Natural killer cell (primary cell): Measurements from ENCODE around the gene TMEM242. TPM values are rescaled to one million over a fixed set of nuclear protein-coding genes. Genes with fewer than 3 reads are reported as not detected.

Experiments
- ATAC-seq, 3 donors: fragments of 150-1000 bp in 2 of 3; fragments of 200-7000 bp in 1 of 3; cut with Tn5 transposase; 1 replicate in 1 of 3; 2 replicates in 2 of 3; pipeline ENCODE4 v1.10.0; 2021; ENCODE audit warnings: mild to moderate bottlenecking in 2 of 3, moderate library complexity in 2 of 3
- DNase-seq, 2 donors: peaks; one replicate each; pipeline versions ENCODE4 v3.0.0 to v3.0.0-alpha.2; 2013 to 2021; ENCODE audit warnings: mixed read lengths in 1 of 2
- H3K27ac ChIP-seq: one replicate; pipeline ENCODE4 v1.5.1; 2013; ENCODE audit warnings: mild to moderate bottlenecking, low read length
- H3K27me3 ChIP-seq: one replicate; pipeline ENCODE4 v1.6.1; 2013; ENCODE audit warnings: low read length; ENCODE audit not compliant: control insufficient read depth, insufficient read depth
- H3K36me3 ChIP-seq: one replicate; pipeline ENCODE4 v1.6.1; 2013; ENCODE audit warnings: low read length; ENCODE audit not compliant: control insufficient read depth, insufficient read depth
- H3K4me1 ChIP-seq: one replicate; pipeline ENCODE4 v1.6.1; 2013; ENCODE audit warnings: low read length; ENCODE audit not compliant: control insufficient read depth, insufficient read depth
- H3K4me3 ChIP-seq: one replicate; pipeline ENCODE4 v1.5.1; 2013; ENCODE audit warnings: low read length
- H3K9me3 ChIP-seq: one replicate; pipeline ENCODE4 v1.6.1; 2013; ENCODE audit warnings: low read length; ENCODE audit not compliant: control insufficient read depth, insufficient read depth
- H3K27ac Mint-ChIP-seq, 2 donors: one replicate each; pipeline ENCODE4 v1.8.0; 2022; ENCODE audit warnings: mild to moderate bottlenecking in 2 of 2, mixed read lengths in 2 of 2, moderate library complexity in 1 of 2
- H3K27me3 Mint-ChIP-seq, 2 donors: one replicate each; pipeline ENCODE4 v1.8.0; 2022; ENCODE audit warnings: low read depth in 2 of 2, mixed read lengths in 2 of 2
- H3K36me3 Mint-ChIP-seq: one replicate; pipeline ENCODE4 v1.8.0; 2022; ENCODE audit warnings: mixed read lengths
- H3K4me1 Mint-ChIP-seq, 2 donors: one replicate each; pipeline ENCODE4 v1.8.0; 2022; ENCODE audit warnings: mixed read lengths in 2 of 2
- H3K4me3 Mint-ChIP-seq: one replicate; pipeline ENCODE4 v1.8.0; 2022; ENCODE audit warnings: mild to moderate bottlenecking, moderate library complexity, mixed read lengths
- H3K9me3 Mint-ChIP-seq, 2 donors: one replicate each; pipeline ENCODE4 v1.8.0; 2022; ENCODE audit warnings: mixed read lengths in 2 of 2
- CTCF ChIP-seq: fragments of 200-600 bp; IDR thresholded peaks from one replicate; pipeline ENCODE4 v1.8.0; 2022; ENCODE audit warnings: antibody characterized with exemption
- WGBS: methylation state at CpG from one replicate; pipeline ENCODE4 v1.1.7; 2013; ENCODE audit warnings: missing lambda C conversion rate; ENCODE audit not compliant: insufficient coverage; 5-methylcytosine and 5-hydroxymethylcytosine counted together
- intact Hi-C: fragments of 100-400 bp; cut with micrococcal nuclease; formaldehyde crosslinking; loops from one replicate; pipeline ENCODE4 v1.14.2; 2022
- total RNA-seq, 4 donors: library from RNA; stranded (reverse); fragments of 120-200 nt in 1 of 4; gene quantifications; one replicate each; pipeline versions ENCODE4 v1.2.3 to v1.2.4, GENCODE V29; 2013 to 2022

The TMEM242 gene
- total RNA-seq, 3 donors from 2014 or later (not counting 1 experiment from before 2014, with no cell fraction given): 18.5 to 24.8 (median 19.8) TPM

- Histone ChIP-seq H3K9me3 (no peaks in the 10 kb centered on the region), H3K27me3 (no peaks in the 10 kb centered on the region), H3K36me3 (no peaks in the 10 kb centered on the region), H3K4me3 (peak overlapping the region; percentile 81), H3K4me1 (peaks cover 13% of the 10 kb centered on the region), H3K27ac (peak overlapping the region; percentile 72)
- Mint-ChIP-seq H3K27me3 (peaks cover 3 to 19% of the 10 kb centered on the region in 2 donors), H3K9me3 (no peaks in the 10 kb centered on the region), H3K4me3 (peak overlapping the region; percentile 98), H3K4me1 (peaks cover 19 to 20% of the 10 kb centered on the region in 2 donors), H3K27ac (peak overlapping the region; percentile 88 to 89), H3K36me3 (no peaks in the 10 kb centered on the region)
- intact Hi-C loops: loop anchor here (1.0 kb wide), 1 partner anchor 57 kb away; the partner anchor contains the start of gene ZDHHC14
- ATAC-seq: peak; percentile 21 to 39 (median 23)
- DNase-seq: peak; percentile 25 to 46
- no peak for TF ChIP-seq CTCF
- WGBS: under 1% methylated on average over 20 of the region's 20 CpGs
Observed at GRCh38 chr6:157323966-157324300, 614 bp upstream of the TMEM242 start.

GRCh38 chr6:157322792-157323254 is 496 bp downstream of the TMEM242 start:
- peaks cover 3 to 10% of the 10 kb centered on the region in 2 donors for H3K27me3 Mint-ChIP-seq
- intact Hi-C loops: loop anchor here (1.0 kb wide), 1 partner anchor 58 kb away; the partner anchor contains the start of gene ZDHHC14
- H3K36me3 ChIP-seq: peaks cover 7% of the 10 kb centered on the region
- peak overlapping the region; percentile 98 for H3K4me3 Mint-ChIP-seq
- no peaks in the 10 kb centered on the region for H3K36me3 Mint-ChIP-seq
- H3K9me3 ChIP-seq: no peaks in the 10 kb centered on the region
- DNase-seq (no peak), ATAC-seq (no peak)
- H3K27ac Mint-ChIP-seq: peak overlapping the region; percentile 88 to 89
- H3K4me1 ChIP-seq: peaks cover 13% of the 10 kb centered on the region
- peaks cover 19 to 20% of the 10 kb centered on the region in 2 donors for H3K4me1 Mint-ChIP-seq
- 3% methylated on average over 21 of the region's 21 CpGs for WGBS
- no peaks in the 10 kb centered on the region for H3K9me3 Mint-ChIP-seq
- peak overlapping the region; percentile 72 for H3K27ac ChIP-seq
- no peak for TF ChIP-seq CTCF
- H3K4me3 ChIP-seq: peak overlapping the region; percentile 81
- no peaks in the 10 kb centered on the region for H3K27me3 ChIP-seq

GRCh38 chr6:157316871-157317814 is 6.2 kb downstream of the TMEM242 start:
- Mint-ChIP-seq H3K4me1 (peaks cover 0 to 9% of the 10 kb centered on the region in 2 donors), H3K27ac (peak overlapping the region in 1 of 2 donors; percentile 33), H3K4me3 (no peak overlapping the region), H3K27me3 (no peaks in the 10 kb centered on the region), H3K9me3 (no peaks in the 10 kb centered on the region), H3K36me3 (no peaks in the 10 kb centered on the region)
- intact Hi-C loops: no loop called here
- Histone ChIP-seq H3K4me1 (peaks cover 2% of the 10 kb centered on the region), H3K9me3 (no peaks in the 10 kb centered on the region), H3K4me3 (no peak overlapping the region), H3K27ac (no peak overlapping the region), H3K27me3 (no peaks in the 10 kb centered on the region), H3K36me3 (peaks cover 31% of the 10 kb centered on the region)
- DNase-seq: no peak
- TF ChIP-seq CTCF: no peak
- WGBS: 52% methylated on average over 6 of the region's 6 CpGs
- no peak for ATAC-seq
